Thymus (tissue), 11 donors: Measurements from ENCODE around the gene SELENOW. TPM values are rescaled to one million over a fixed set of nuclear protein-coding genes. Genes with fewer than 3 reads are reported as not detected.
"Not testable (repeated sequence)": the region's sequence is repeated elsewhere in the genome, so short reads cannot be mapped to it uniquely, and the experiment has no call there.

Experiments
- DNase-seq, 9 donors: peaks; one replicate each; pipeline ENCODE4 v3.0.0-alpha.2; 2013; ENCODE audit warnings: low spot score in 9 of 9, low read depth in 6 of 9, missing footprints in 1 of 9
- H3K27ac ChIP-seq, 2 donors: one replicate each; pipeline ENCODE4 v1.5.1; 2013; ENCODE audit warnings: control low read depth in 1 of 2, low read depth in 1 of 2, low read length in 1 of 2, mild to moderate bottlenecking in 1 of 2, moderate library complexity in 1 of 2
- H3K27me3 ChIP-seq, 2 donors: one replicate each; pipeline ENCODE4 v1.5.1; 2013; ENCODE audit warnings: low read length in 1 of 2; ENCODE audit not compliant: control insufficient read depth in 2 of 2, insufficient read depth in 1 of 2
- H3K36me3 ChIP-seq, 2 donors: one replicate each; pipeline ENCODE4 v1.5.1; 2013; ENCODE audit warnings: low read length in 1 of 2, mild to moderate bottlenecking in 1 of 2, moderate library complexity in 1 of 2; ENCODE audit not compliant: control insufficient read depth in 2 of 2, insufficient read depth in 2 of 2
- H3K4me1 ChIP-seq, 2 donors: one replicate each; pipeline ENCODE4 v1.5.1; 2013; ENCODE audit warnings: low read length in 2 of 2; ENCODE audit not compliant: control insufficient read depth in 2 of 2, insufficient read depth in 2 of 2
- H3K4me3 ChIP-seq, 2 donors: one replicate each; pipeline ENCODE4 v1.5.1; 2013; ENCODE audit warnings: low read length in 2 of 2, control low read depth in 1 of 2, mild to moderate bottlenecking in 1 of 2
- H3K9me3 ChIP-seq, 2 donors: one replicate each; pipeline ENCODE4 v1.5.1; 2013; ENCODE audit warnings: low read length in 1 of 2, mild to moderate bottlenecking in 1 of 2; ENCODE audit not compliant: control insufficient read depth in 2 of 2, insufficient read depth in 1 of 2
- WGBS: extraction: QIAGEN DNeasy Blood & Tissue Kit; methylation state at CpG from one replicate; pipeline ENCODE4 v1.1.7; 2013; 5-methylcytosine and 5-hydroxymethylcytosine counted together
- polyA plus RNA-seq: library from polyadenylated mRNA; stranded (reverse); fragments of 200-250 nt; gene quantifications from one replicate; pipeline ENCODE4 v1.2.3, GENCODE V29; 2013
- total RNA-seq: library from RNA; stranded (reverse); fragments of 120-200 nt; gene quantifications from one replicate; pipeline ENCODE4 v1.2.4, GENCODE V29; 2013
- donor health status: healthy.

Gene SELENOW
- total and polyA plus RNA-seq, 2 donors: 198 to 349 TPM

GRCh38 chr19:47769534-47769933, 9.0 kb upstream of the SELENOW start:
- H3K4me3 ChIP-seq: no peak overlapping the region
- no peaks in the 10 kb centered on the region for H3K9me3 ChIP-seq
- peaks cover 0 to 2% of the 10 kb centered on the region in 2 donors for H3K27me3 ChIP-seq
- WGBS: 91% methylated on average over 3 of the region's 3 CpGs
- H3K27ac ChIP-seq: no peak overlapping the region
- peaks cover 10 to 20% of the 10 kb centered on the region in 2 donors for H3K4me1 ChIP-seq
- no peak for DNase-seq
- H3K36me3 ChIP-seq: no peaks in the 10 kb centered on the region

GRCh38 chr19:47771291-47771690, 7.2 kb upstream of the SELENOW start:
- not testable (repeated sequence) for H3K27ac ChIP-seq, H3K27me3 ChIP-seq, H3K9me3 ChIP-seq, DNase-seq, H3K36me3 ChIP-seq, H3K4me3 ChIP-seq
- peaks cover 10 to 15% of the 10 kb centered on the region in 2 donors for H3K4me1 ChIP-seq
- 96% methylated on average over 6 of the region's 6 CpGs for WGBS

GRCh38 chr19:47776568-47776967, 1.9 kb upstream of the SELENOW start:
- DNase-seq: peak in 1 of 9 donors; percentile 16
- peaks cover 0 to 7% of the 10 kb centered on the region in 2 donors for H3K9me3 ChIP-seq
- peak overlapping the region; percentile 11 to 18 for H3K27ac ChIP-seq
- no peaks in the 10 kb centered on the region for H3K27me3 ChIP-seq
- peaks cover 11 to 24% of the 10 kb centered on the region in 2 donors for H3K4me1 ChIP-seq
- H3K36me3 ChIP-seq: peaks cover 9% of the 10 kb centered on the region in 2 donors
- no peak overlapping the region for H3K4me3 ChIP-seq
- WGBS: 92% methylated on average over 4 of the region's 4 CpGs

DNA sequence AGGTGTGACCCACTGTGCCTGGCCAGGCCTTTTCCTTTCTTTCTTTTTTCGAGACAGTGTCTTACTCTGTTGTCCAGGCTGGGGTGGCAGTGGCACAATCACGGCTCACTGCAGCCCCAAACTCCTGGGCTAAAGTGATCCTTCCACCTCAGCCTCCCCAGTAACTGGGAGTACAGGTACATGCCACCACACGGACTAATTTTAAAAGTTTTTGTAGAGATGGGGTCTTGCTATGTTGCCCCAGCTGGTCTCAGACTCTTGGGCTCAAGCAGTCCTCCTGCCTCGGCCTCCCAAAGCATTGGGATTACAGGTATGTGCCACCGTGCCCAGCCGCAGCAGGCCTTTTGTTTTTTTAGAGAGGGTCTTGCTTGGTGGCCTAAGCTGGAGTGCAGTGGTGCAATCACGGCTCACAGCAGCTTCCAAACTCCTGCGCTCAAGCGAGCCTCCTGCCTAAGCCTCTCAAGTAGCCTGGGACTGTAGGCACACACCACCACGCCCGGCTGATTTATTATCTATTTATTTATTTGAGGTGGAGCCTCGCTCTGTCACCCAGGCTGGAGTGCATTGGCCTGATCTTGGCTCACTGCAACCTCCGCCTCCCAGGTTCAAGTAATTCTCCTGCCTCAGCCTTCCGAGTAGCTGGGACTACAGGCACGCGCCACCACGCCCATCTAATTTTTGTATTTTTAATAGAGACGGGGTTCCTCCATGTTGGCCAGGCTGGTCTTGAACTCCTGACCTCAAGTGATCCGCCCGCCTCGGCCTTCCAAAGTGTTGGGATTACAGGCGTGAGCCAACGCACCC, 1.1 kb upstream of the SELENOW start:
- not testable (repeated sequence) for H3K27ac ChIP-seq, H3K9me3 ChIP-seq, DNase-seq, H3K27me3 ChIP-seq
- peaks cover 11 to 12% of the 10 kb centered on the region in 2 donors for H3K36me3 ChIP-seq
- peak overlapping the region; percentile 91 to 96 for H3K4me3 ChIP-seq
- 91% methylated on average over 23 of the region's 23 CpGs for WGBS
- H3K4me1 ChIP-seq: peaks cover 11 to 24% of the 10 kb centered on the region in 2 donors

DNA sequence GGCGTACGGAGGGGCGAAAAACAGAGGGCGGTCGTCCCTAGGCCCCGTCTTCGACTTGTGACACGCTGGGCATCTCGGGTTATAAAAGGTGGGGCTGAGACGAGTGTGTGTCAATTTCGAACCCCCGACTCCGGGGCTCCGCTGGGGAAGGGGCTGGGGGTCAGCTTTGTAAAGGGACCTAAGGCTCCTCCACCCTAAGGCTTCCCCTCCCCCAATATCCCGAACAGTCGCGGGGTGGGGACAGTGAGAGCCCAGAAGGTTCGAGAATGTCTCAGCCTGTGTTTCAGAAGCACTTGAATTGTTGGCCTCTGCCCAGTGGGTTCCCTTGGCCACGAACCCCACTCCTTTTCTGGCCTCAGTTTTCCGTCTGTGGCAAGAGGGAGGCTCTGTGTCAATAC, 450 bp downstream of the SELENOW start:
- peaks cover 11 to 24% of the 10 kb centered on the region in 2 donors for H3K4me1 ChIP-seq
- 2% methylated on average over 20 of the region's 20 CpGs for WGBS
- peaks cover 0 to 7% of the 10 kb centered on the region in 2 donors for H3K9me3 ChIP-seq
- peaks cover 17% of the 10 kb centered on the region in 2 donors for H3K36me3 ChIP-seq
- H3K27me3 ChIP-seq: no peaks in the 10 kb centered on the region
- DNase-seq: peak in 3 of 9 donors; percentile 12 to 39 (median 35)
- peak overlapping the region; percentile 86 to 93 for H3K27ac ChIP-seq
- H3K4me3 ChIP-seq: peak overlapping the region; percentile 91 to 96

- Histone ChIP-seq H3K4me3 (peak overlapping the region; percentile 91 to 96), H3K4me1 (peaks cover 11 to 24% of the 10 kb centered on the region in 2 donors), H3K27ac (no peak overlapping the region), H3K36me3 (peaks cover 21 to 23% of the 10 kb centered on the region in 2 donors), H3K27me3 (no peaks in the 10 kb centered on the region), H3K9me3 (peaks cover 0 to 7% of the 10 kb centered on the region in 2 donors)
- 94% methylated on average over 24 of the region's 24 CpGs for WGBS
- no peak for DNase-seq
Observed at GRCh38 chr19:47779524-47780214, 1.2 kb downstream of the SELENOW start.

DNA sequence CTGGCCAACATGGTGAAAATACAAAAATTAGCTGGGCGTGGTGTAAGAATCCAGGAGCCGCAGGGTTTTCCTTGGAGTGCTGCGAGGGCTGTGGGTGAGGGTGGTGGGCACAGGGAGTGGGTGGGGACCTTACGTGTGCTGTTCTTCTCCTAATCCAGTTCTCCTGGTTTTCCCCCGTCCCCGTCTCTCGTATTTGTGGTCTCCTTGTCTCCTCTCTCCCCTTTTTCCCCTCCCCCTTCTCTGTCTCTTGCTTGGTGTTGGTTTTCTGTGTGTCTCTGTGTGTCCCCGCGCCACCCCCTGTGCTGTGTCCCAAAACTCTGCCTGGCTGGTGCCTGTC, 1.7 kb downstream of the SELENOW start:
- H3K27ac ChIP-seq: no peak overlapping the region
- H3K4me3 ChIP-seq: no peak overlapping the region
- no peak for DNase-seq
- peaks cover 0 to 7% of the 10 kb centered on the region in 2 donors for H3K9me3 ChIP-seq
- peaks cover 11 to 24% of the 10 kb centered on the region in 2 donors for H3K4me1 ChIP-seq
- WGBS: 95% methylated on average over 9 of the region's 9 CpGs
- peaks cover 21 to 24% of the 10 kb centered on the region in 2 donors for H3K36me3 ChIP-seq
- H3K27me3 ChIP-seq: no peaks in the 10 kb centered on the region

DNA sequence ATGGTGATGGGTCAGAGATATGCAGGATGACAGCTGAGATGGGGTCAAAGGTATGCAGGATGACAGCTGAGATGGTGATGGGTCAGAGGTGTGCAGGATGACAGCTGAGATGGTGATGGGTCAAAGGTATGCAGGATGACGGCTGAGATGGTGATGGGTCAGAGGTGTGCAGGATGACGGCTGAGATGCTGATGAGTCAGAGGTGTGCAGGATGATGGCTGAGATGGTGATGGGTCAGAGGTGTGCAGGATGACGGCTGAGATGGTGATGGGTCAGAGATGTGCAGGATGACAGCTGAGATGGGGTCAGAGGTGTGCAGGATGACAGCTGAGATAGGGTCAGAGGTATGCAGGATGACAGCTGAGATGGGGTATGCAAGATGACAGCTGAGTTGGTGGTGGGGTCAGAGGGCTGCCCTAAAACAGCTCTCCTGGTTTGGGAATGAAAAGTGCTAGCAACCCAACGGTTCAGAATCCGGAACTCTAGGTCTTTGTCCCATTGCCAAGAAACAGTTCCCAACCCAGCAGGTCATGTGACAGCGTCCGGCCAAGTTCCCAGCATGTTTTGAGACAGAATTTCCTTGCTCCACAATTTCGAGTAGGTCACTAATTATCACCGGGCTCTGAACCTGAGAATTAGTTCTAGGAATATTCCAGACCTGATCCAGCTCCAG, 3.2 kb downstream of the SELENOW start:
- Histone ChIP-seq H3K4me1 (peaks cover 11 to 24% of the 10 kb centered on the region in 2 donors), H3K27ac (no peak overlapping the region), H3K4me3 (no peak overlapping the region), H3K36me3 (peaks cover 26% of the 10 kb centered on the region in 2 donors), H3K27me3 (no peaks in the 10 kb centered on the region), H3K9me3 (peaks cover 0 to 7% of the 10 kb centered on the region in 2 donors)
- no peak for DNase-seq
- WGBS: 95% methylated on average over 9 of the region's 9 CpGs

DNA sequence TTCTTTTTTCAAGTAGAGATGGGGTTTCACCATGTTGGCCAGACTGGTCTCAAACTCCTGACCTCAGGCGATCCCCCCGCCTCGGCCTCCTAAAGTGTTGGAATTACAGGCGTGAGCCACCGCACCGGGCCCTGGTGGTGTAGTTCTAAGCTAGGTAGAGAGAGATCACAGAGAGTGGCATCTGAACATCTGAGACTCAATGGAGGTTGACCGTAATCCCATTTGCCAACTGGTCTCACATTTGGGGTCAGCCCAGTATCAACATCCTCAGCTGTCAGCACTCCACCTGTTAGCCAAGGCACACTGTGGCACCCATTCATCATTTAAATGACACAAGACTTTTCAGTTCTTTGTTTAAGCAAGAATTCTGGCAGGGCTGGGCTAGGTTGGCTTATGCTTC, 8.1 kb downstream of the SELENOW start:
- H3K36me3 ChIP-seq: peaks cover 17 to 18% of the 10 kb centered on the region in 2 donors
- H3K27me3 ChIP-seq: no peaks in the 10 kb centered on the region
- no peak overlapping the region for H3K4me3 ChIP-seq
- no peaks in the 10 kb centered on the region for H3K4me1 ChIP-seq
- no peak for DNase-seq
- H3K27ac ChIP-seq: no peak overlapping the region
- WGBS: 96% methylated on average over 7 of the region's 7 CpGs
- no peaks in the 10 kb centered on the region for H3K9me3 ChIP-seq
